Sigmoid colon (tissue), 4 donors: ENCODE results near the gene RPLP1.
A peak's percentile ranks its signal among the peaks of the same experiment; 100 is the strongest.

Experiments
- CTCF ChIP-seq, 4 experiments: fragments of 450-650 bp in 3 of 4; fragments of 200-600 bp in 1 of 4; IDR thresholded peaks; one replicate each; pipeline ENCODE4 v1.5.1; 2016 to 2019; ENCODE audit warnings: antibody characterized with exemption in 4 of 4, mild to moderate bottlenecking in 3 of 4, moderate library complexity in 2 of 4
- EP300 ChIP-seq, 4 donors: sonication (generic); formaldehyde crosslinking; IDR thresholded peaks; one replicate each; pipeline ENCODE4 v1.6.1; 2017; ENCODE audit warnings: antibody characterized with exemption in 4 of 4
- POLR2AphosphoS5 ChIP-seq, 4 donors: sonication (generic); formaldehyde crosslinking; IDR thresholded peaks; one replicate each; pipeline ENCODE4 v1.6.1; 2017; ENCODE audit warnings: antibody characterized with exemption in 4 of 4

- TF ChIP-seq CTCF (IDR thresholded peaks at IDR 0.05), result peak in 3 of 4 experiments; percentile 59 to 72 (median 60)
- no peak for TF ChIP-seq POLR2AphosphoS5 (IDR thresholded peaks at IDR 0.05)
- TF ChIP-seq EP300 (IDR thresholded peaks at IDR 0.05), result no peak
Measured at GRCh38 chr15:69478259-69478781, 25.7 kb downstream of the RPLP1 start.
